Right atrium auricular region (tissue), 2 donors: ENCODE results near the gene NME3. TPM values are rescaled to one million over a fixed set of nuclear protein-coding genes. Genes with fewer than 3 reads are reported as not detected.

Source experiments
- DNase-seq: peaks from one replicate; pipeline ENCODE4 v3.0.0-alpha.2; 2019; ENCODE audit warnings: low spot score
- H3K27ac ChIP-seq, 2 donors: fragments of 200-600 bp; sonication (generic); 1 replicate in 1 of 2; 2 replicates in 1 of 2; pipeline ENCODE4 v1.5.1; 2016 to 2019
- H3K27me3 ChIP-seq, 2 donors: fragments of 200-600 bp; sonication (generic); one replicate each; pipeline versions ENCODE4 v1.5.1 to v1.6.0; 2017 to 2019
- H3K36me3 ChIP-seq: fragments of 200-600 bp; sonication (generic); one replicate; pipeline ENCODE4 v1.5.1; 2016
- H3K4me1 ChIP-seq, 2 donors: fragments of 200-600 bp; sonication (generic); one replicate each; pipeline versions ENCODE4 v1.5.1 to v1.6.0; 2017 to 2019
- H3K4me3 ChIP-seq, 2 donors: fragments of 200-600 bp; sonication (generic); 1 replicate in 1 of 2; 2 replicates in 1 of 2; pipeline ENCODE4 v1.5.1; 2017 to 2019; ENCODE audit warnings: mild to moderate bottlenecking in 1 of 2, moderate library complexity in 1 of 2
- H3K9me3 ChIP-seq, 2 donors: fragments of 200-600 bp; sonication (generic); one replicate each; pipeline ENCODE4 v1.5.1; 2019
- CTCF ChIP-seq, 2 donors: fragments of 200-600 bp; sonication (generic); IDR thresholded peaks; one replicate each; pipeline ENCODE4 v1.5.1; 2019; ENCODE audit warnings: antibody characterized with exemption in 2 of 2
- total RNA-seq, 2 donors: library from RNA; depleted of rRNA; stranded (reverse); fragments of >200 nt; gene quantifications; one replicate each; pipeline ENCODE4 v1.1.0, GENCODE V29; 2016

NME3 gene
- total RNA-seq, 2 donors from 2014 or later: 51.3 to 56.2 TPM

GRCh38 chr16:1777375-1778199 is 6.2 kb upstream of the NME3 start:
- H3K9me3 ChIP-seq: no peaks in the 10 kb centered on the region
- no peak for TF ChIP-seq CTCF (IDR thresholded peaks at IDR 0.05)
- H3K4me1 ChIP-seq: peaks cover 0 to 38% of the 10 kb centered on the region in 2 donors
- peaks cover 37% of the 10 kb centered on the region for H3K36me3 ChIP-seq
- H3K27ac ChIP-seq: no peak overlapping the region
- no peaks in the 10 kb centered on the region for H3K27me3 ChIP-seq
- H3K4me3 ChIP-seq: no peak overlapping the region
- DNase-seq: no peak

GRCh38 chr16:1776991-1777374 is 5.6 kb upstream of the NME3 start:
- no peak for DNase-seq
- no peak overlapping the region for H3K27ac ChIP-seq
- no peak overlapping the region for H3K4me3 ChIP-seq
- H3K4me1 ChIP-seq: peaks cover 0 to 44% of the 10 kb centered on the region in 2 donors
- H3K27me3 ChIP-seq: no peaks in the 10 kb centered on the region
- no peak for TF ChIP-seq CTCF (IDR thresholded peaks at IDR 0.05)
- no peaks in the 10 kb centered on the region for H3K9me3 ChIP-seq
- peaks cover 37% of the 10 kb centered on the region for H3K36me3 ChIP-seq

GRCh38 chr16:1776672-1776955 is 5.3 kb upstream of the NME3 start:
- H3K27ac ChIP-seq: no peak overlapping the region
- no peaks in the 10 kb centered on the region for H3K27me3 ChIP-seq
- peaks cover 37% of the 10 kb centered on the region for H3K36me3 ChIP-seq
- peaks cover 0 to 45% of the 10 kb centered on the region in 2 donors for H3K4me1 ChIP-seq
- no peaks in the 10 kb centered on the region for H3K9me3 ChIP-seq
- no peak overlapping the region for H3K4me3 ChIP-seq
- TF ChIP-seq CTCF (IDR thresholded peaks at IDR 0.05): no peak
- no peak for DNase-seq

GRCh38 chr16:1775846-1776671 is 4.7 kb upstream of the NME3 start:
- Histone ChIP-seq H3K36me3 (peaks cover 37% of the 10 kb centered on the region), H3K9me3 (no peaks in the 10 kb centered on the region), H3K4me3 (no peak overlapping the region), H3K27ac (no peak overlapping the region), H3K4me1 (peaks cover 0 to 41% of the 10 kb centered on the region in 2 donors), H3K27me3 (no peaks in the 10 kb centered on the region)
- no peak for DNase-seq
- no peak for TF ChIP-seq CTCF (IDR thresholded peaks at IDR 0.05)

GRCh38 chr16:1775006-1775845 is 3.9 kb upstream of the NME3 start:
- peaks cover 37% of the 10 kb centered on the region for H3K36me3 ChIP-seq
- no peak for TF ChIP-seq CTCF (IDR thresholded peaks at IDR 0.05)
- H3K4me1 ChIP-seq: peaks cover 0 to 41% of the 10 kb centered on the region in 2 donors
- no peak overlapping the region for H3K27ac ChIP-seq
- no peak for DNase-seq
- no peaks in the 10 kb centered on the region for H3K27me3 ChIP-seq
- no peak overlapping the region for H3K4me3 ChIP-seq
- no peaks in the 10 kb centered on the region for H3K9me3 ChIP-seq
